Duodenal mucosa (tissue), 2 donors: Measurements from ENCODE around the gene SIT1.

Experiments used
- H3K27ac ChIP-seq: one replicate; pipeline ENCODE4 v1.7.0; 2013; ENCODE audit warnings: low read depth, low read length
- H3K27me3 ChIP-seq, 2 donors: one replicate each; pipeline ENCODE4 v1.7.0; 2013; ENCODE audit warnings: low read length in 2 of 2, control low read depth in 1 of 2; ENCODE audit not compliant: insufficient read depth in 2 of 2, control insufficient read depth in 1 of 2
- H3K36me3 ChIP-seq, 2 donors: one replicate each; pipeline ENCODE4 v1.7.0; 2013; ENCODE audit warnings: low read length in 2 of 2, control low read depth in 1 of 2; ENCODE audit not compliant: insufficient read depth in 2 of 2, control insufficient read depth in 1 of 2
- H3K4me1 ChIP-seq, 2 donors: one replicate each; pipeline ENCODE4 v1.7.0; 2013; ENCODE audit warnings: low read length in 2 of 2, control low read depth in 1 of 2; ENCODE audit not compliant: insufficient read depth in 2 of 2, control insufficient read depth in 1 of 2
- H3K4me3 ChIP-seq, 2 donors: one replicate each; pipeline ENCODE4 v1.7.0; 2013; ENCODE audit warnings: low read length in 2 of 2, low read depth in 1 of 2
- H3K9ac ChIP-seq, 2 donors: one replicate each; pipeline ENCODE4 v1.7.0; 2013; ENCODE audit warnings: low read length in 2 of 2, low read depth in 1 of 2
- H3K9me3 ChIP-seq, 2 donors: one replicate each; pipeline ENCODE4 v1.7.0; 2013; ENCODE audit warnings: low read length in 2 of 2, control low read depth in 1 of 2; ENCODE audit not compliant: control insufficient read depth in 1 of 2

The SIT1 gene

GRCh38 chr9:35608221-35608620 lies 42.5 kb downstream of the SIT1 start:
- H3K9me3 ChIP-seq: no peaks in the 10 kb centered on the region
- H3K27me3 ChIP-seq: no peaks in the 10 kb centered on the region
- H3K9ac ChIP-seq: no peak overlapping the region
- no peak overlapping the region for H3K4me3 ChIP-seq
- H3K4me1 ChIP-seq: peaks cover 11 to 18% of the 10 kb centered on the region in 2 donors
- H3K36me3 ChIP-seq: peaks cover 14 to 21% of the 10 kb centered on the region in 2 donors
- H3K27ac ChIP-seq: no peak overlapping the region

DNA sequence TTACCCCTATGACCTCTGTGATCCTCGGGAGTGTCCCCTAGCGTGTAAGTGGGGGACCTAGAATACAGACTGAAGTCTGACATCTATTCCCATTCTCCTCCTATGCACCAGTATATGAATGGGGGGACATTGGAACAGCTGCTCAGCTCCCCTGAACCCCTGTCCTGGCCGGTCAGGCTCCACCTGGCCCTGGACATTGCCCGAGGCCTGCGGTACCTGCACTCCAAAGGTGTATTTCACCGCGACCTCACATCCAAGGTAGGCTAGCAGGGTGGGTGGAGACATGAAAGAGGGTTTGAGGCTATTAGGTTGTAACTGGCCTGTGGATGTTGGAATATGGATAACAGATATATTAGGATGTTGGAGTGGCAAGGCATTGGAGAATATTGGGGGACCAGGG lies 44.0 kb downstream of the SIT1 start:
- Histone ChIP-seq H3K4me3 (peak overlapping the region; percentile 8 to 75), H3K9me3 (no peaks in the 10 kb centered on the region), H3K36me3 (peaks cover 14 to 21% of the 10 kb centered on the region in 2 donors), H3K27ac (no peak overlapping the region), H3K9ac (peak overlapping the region in 1 of 2 donors; percentile 41), H3K4me1 (peaks cover 16 to 20% of the 10 kb centered on the region in 2 donors), H3K27me3 (no peaks in the 10 kb centered on the region)

DNA sequence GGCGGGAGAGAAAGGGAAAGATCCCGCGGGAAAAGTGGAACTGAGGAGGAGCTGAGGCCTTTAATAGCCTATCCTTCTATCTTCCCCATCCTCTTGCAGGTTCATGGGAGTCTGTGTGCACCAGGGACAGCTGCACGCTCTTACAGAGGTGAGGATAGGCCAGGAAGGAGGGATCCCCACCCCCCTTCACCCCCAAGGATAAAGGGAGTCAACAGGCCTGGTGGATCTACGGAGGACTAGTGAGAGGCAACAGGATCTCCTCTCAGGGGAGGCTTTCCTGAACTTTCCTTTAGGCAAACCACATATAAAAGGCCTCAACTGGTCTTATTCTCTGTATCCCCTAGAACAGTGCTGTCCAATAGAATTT lies 44.6 kb downstream of the SIT1 start:
- no peaks in the 10 kb centered on the region for H3K27me3 ChIP-seq
- no peaks in the 10 kb centered on the region for H3K9me3 ChIP-seq
- H3K36me3 ChIP-seq: peaks cover 14 to 21% of the 10 kb centered on the region in 2 donors
- no peak overlapping the region for H3K27ac ChIP-seq
- peak overlapping the region; percentile 61 to 62 for H3K9ac ChIP-seq
- H3K4me3 ChIP-seq: peak overlapping the region; percentile 75 to 79
- peaks cover 16 to 20% of the 10 kb centered on the region in 2 donors for H3K4me1 ChIP-seq

DNA sequence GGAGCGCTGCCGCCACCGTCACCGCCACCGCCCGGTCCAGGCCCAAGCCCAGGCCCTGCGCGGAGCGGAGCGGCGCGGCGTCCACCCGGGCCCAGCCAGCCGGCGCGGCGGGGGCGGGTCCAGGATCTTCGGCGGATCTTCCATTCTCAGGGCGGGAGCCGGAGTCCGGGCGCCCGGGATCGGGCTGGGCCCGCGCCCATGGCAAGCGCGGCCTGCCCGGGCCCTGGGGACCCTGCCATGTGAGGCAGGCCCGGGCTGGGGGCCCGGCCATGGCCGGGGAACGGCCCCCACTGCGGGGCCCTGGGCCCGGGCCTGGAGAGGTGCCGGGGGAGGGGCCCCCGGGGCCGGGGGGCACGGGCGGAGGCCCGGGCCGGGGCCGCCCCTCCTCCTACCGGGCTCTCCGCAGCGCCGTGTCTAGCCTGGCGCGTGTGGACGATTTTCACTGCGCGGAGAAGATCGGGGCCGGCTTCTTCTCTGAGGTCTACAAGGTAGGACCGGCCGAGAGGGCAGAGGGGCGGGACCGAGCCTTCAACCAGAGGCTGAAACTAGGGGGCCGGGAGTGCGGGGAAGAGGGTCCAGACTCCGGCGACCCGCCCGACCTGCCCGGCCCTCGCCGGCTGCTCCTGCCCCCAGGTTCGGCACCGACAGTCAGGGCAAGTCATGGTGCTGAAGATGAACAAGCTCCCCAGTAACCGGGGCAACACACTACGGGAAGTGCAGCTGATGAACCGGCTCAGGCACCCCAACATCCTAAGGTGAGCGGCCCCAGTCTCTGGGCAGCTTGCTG lies 45.2 kb downstream of the SIT1 start:
- no peak overlapping the region for H3K27ac ChIP-seq
- peak overlapping the region; percentile 61 to 62 for H3K9ac ChIP-seq
- no peaks in the 10 kb centered on the region for H3K27me3 ChIP-seq
- H3K9me3 ChIP-seq: no peaks in the 10 kb centered on the region
- peaks cover 16 to 20% of the 10 kb centered on the region in 2 donors for H3K4me1 ChIP-seq
- H3K4me3 ChIP-seq: peak overlapping the region; percentile 75 to 79
- H3K36me3 ChIP-seq: peaks cover 14 to 21% of the 10 kb centered on the region in 2 donors

DNA sequence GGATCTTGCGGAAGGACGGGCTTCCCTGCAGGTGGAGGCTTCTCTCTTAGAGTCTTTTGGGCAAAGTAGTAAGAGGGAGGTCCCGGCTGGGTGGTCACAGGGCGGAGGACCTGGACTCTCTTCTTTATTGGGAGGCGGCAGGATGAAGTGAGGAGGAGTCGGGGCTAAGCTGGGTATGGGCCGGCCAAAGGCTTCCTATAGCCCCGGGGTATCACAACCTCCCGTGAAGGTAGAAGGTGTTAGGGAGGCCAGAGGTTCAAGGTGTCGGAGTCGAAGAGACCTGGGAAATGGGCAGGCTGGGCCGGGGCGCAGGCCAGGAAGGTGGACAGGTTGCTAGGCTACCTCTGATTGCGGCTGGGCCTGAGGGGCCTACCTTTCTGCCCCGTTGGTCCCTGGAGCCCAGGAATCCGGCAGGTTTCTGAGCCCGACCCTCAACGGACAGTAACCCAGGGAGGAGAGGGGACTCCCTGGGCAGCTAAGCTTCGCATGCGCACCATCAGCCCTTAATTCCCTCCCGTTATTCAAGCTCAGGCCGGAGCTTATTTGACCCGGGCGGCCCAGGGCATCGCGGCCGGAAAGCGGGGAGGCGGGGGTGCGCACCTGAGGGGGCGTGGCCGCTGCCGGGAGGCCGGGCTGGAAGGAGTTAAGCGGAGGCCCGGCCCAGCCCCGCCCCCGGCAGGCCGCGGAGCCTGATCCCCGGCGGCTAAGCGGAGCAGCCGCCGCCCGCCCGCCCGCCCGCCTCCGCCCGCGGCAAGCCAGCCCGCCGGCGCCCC lies 46.0 kb downstream of the SIT1 start, which contains the start of gene TESK1:
TSS of gene TESK1 (plus strand) at position 685 of the 773 bp plus-strand sequence. CDS start 358 bp downstream, outside the sequence.
- Histone ChIP-seq H3K9ac (peak within 1 kb of the TSS; percentile 76 to 95), H3K4me1 (peaks cover 16 to 20% of the 10 kb centered on the region in 2 donors), H3K9me3 (no peaks in the 10 kb centered on the region), H3K27ac (peak within 1 kb of the TSS; percentile 87), H3K36me3 (peaks cover 13 to 18% of the 10 kb centered on the region in 2 donors), H3K27me3 (no peaks in the 10 kb centered on the region), H3K4me3 (peak within 1 kb of the TSS; percentile 88 to 95)

DNA sequence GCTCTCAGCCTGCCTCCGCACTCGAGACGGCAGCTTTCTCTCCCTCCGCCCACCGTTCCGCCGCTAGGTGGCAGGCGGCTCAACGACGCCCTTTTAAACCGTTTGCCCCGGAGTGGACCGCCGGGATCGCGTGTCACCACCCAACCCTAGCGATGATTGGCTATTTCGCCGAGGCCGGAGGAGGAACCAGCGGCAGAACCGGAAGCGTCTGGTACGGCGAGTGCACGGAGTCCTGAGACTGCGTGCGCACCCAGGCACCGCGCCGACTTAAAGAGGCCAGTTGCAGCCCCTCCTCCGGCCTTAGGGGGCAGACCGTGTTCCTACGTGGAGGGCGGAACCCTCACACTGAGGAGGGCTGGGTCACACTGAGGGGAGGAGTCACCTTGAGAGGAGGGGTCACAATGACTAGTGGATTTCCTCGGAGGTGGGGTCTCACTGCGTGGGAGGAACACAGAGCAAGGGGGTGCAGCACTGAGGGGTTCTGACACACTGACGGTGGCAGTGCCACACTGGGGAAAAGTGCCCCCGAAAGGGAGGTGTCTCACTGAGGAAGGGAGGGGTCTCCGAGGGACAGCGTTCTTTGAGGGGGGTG lies 46.6 kb downstream of the SIT1 start:
- peak overlapping the region; percentile 88 to 95 for H3K4me3 ChIP-seq
- peaks cover 9 to 11% of the 10 kb centered on the region in 2 donors for H3K36me3 ChIP-seq
- no peaks in the 10 kb centered on the region for H3K9me3 ChIP-seq
- H3K27me3 ChIP-seq: no peaks in the 10 kb centered on the region
- H3K4me1 ChIP-seq: peaks cover 21 to 25% of the 10 kb centered on the region in 2 donors
- H3K9ac ChIP-seq: peak overlapping the region; percentile 83 to 95
- peak overlapping the region; percentile 87 for H3K27ac ChIP-seq

DNA sequence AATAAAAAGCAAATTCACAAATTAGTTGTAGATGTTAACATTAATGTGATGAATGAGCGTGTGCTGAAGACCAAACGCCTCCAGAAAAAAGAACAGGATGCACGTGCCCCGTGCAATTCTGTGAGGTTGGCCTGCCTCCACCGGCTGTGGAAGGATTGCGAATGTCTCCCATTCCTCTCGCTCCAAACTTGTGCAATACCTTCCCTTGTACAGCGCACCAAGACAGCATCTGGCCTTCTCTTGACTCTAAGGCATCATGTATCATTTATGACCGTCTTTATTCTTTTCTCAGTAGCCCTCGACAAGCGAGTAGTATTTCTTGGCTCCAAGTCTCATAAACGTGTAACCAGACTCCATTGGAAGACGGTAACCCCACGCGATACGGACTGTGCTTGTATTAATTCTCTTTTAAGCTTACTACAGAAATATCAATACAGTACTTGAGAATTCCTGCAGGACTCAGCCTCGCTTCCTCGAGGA lies 47.2 kb downstream of the SIT1 start:
- H3K36me3 ChIP-seq: peaks cover 7% of the 10 kb centered on the region in 2 donors
- H3K9me3 ChIP-seq: no peaks in the 10 kb centered on the region
- H3K4me3 ChIP-seq: peak overlapping the region; percentile 79 to 88
- H3K9ac ChIP-seq: peak overlapping the region; percentile 83 to 87
- no peaks in the 10 kb centered on the region for H3K27me3 ChIP-seq
- peak overlapping the region; percentile 76 for H3K27ac ChIP-seq
- peaks cover 21 to 30% of the 10 kb centered on the region in 2 donors for H3K4me1 ChIP-seq

DNA sequence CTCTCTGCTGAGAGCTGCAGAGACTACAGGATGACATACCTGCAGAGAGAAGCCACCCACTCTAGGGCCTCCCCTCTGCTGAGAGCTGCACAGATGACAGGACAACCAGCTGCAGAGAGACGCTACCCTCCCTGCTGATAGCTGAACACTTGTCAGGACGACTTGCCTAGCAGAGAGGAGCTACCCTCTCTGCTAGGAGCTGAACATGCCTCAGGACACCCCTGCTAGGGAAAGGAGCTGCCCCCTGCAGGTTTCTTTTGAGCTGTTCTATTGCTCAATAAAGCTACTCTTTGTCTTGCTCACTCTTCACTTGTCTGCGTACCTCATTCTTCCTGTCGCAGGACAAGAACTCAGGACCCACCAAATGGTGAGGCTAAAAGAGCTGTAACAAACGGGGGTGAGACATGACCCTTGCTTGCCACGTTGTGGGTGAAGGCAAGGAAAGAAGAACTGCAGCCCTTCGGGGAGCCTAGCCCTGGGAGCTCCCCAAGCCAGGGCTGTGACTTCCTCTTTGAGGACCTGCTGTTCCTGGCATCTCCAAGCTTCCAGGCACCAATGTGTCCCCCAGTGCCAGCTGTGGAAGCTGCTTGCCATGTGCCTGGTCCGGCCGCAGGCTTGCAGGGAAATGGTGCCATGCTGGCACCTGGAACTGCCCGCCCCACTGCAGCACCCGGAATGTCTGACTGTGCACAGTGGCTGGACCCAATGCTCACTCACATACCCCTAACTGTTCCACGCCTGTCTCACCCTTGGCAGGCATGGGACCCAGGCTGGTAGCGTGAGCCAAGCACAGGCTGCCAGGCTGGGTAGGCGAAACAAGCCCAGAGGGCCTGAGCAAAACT lies 50.7 kb downstream of the SIT1 start:
- Histone ChIP-seq H3K27ac (no peak overlapping the region), H3K9me3 (no peaks in the 10 kb centered on the region), H3K4me3 (no peak overlapping the region), H3K4me1 (peaks cover 16 to 21% of the 10 kb centered on the region in 2 donors), H3K27me3 (no peaks in the 10 kb centered on the region), H3K36me3 (no peaks in the 10 kb centered on the region), H3K9ac (no peak overlapping the region)
